Cortex of kidney (tissue), 1 donor: ENCODE results near the gene MAP3K5.

ENCODE experiments used
- DNase-seq: peaks from one replicate; lab custom pipeline; 2025; lab: John Stamatoyannopoulos, UW

MAP3K5 gene

GRCh38 chr6:136749359-136749997 is 42.8 kb downstream of the MAP3K5 start:
- no peak for DNase-seq

- DNase-seq: no peak
Measured at GRCh38 chr6:136747507-136747906, 44.8 kb downstream of the MAP3K5 start.

DNA sequence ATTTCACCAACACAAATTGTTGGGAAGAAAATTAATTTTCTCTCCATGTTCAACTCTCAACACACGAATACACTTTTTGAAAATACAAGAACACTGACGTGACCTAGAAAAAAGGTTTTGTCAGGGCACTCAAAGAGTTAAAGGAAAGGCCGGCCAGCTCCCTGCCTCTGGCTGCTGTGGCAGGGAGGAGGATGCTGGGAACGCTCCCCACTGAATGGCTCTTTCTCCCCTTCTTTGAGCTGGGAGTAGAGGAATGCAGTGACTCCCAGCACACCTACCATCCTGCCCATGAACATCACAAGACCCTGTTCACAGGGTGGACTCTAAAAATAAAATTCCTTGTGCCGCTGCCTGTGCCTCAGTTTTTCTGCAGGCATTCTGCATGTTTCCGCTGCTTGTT is 47.0 kb downstream of the MAP3K5 start:
- DNase-seq: no peak

DNA sequence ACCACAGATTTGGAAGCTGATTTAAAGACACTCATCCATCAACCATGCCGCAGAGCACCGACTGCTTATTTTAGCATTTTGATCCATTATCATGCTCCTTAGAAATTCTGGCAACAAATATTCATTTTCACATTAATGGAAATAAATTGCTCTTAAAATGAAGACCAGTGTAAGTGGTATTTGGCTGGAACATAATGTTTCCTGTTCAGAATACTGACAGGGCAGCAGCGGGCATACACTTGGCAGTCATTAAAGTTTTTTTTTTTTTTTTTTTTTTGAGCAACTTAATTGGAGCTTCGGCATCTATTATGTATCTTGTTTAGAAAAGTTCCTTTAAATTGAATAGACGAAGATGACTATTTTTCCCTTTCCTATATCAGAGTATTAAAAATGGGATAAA is 47.4 kb downstream of the MAP3K5 start:
- no peak for DNase-seq

- DNase-seq: no peak
Measured at GRCh38 chr6:136742125-136742524, 50.2 kb downstream of the MAP3K5 start.

DNA sequence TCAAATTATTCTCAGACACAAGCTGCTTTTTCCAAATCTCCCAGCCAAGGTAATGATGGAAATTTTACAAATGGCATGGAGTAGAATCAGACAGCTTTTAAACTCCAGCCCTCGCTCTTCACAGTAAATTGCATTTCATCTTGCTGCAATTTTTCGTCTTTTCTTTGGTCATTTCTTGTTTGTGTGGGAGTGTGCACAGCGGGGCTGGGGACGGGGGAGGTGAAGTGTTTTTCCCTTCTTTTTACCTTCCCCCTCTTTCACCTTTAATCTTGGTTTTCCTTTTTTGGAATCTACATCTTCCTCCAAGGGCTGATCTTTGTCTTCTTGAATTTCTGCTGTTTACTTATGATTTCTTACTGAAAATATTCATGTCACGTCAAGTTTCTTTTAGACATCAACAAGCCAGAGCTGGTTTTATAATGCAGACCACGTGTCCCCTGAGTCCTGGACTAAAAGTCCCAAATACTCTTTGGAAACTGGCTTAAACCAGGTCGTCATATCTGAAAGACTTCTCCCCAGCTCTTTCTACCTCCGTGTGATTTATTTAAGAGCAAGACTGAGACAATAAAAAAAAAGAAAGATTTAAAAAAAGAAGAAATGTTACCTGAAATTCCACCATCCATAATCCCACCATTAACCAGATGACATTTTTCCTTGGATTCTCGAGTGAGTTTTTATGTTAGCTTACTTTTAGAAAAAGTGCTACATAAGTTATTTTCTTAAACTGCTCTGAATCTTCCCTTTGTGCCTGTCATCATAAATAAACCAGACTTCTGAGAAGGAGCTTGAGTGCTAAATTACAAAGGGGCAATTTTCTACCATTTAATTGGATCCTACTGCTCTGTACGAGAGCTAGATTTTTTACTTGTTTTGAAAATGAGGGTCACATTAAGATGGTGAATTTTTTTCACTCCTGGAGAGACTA is 52.0 kb downstream of the MAP3K5 start:
- DNase-seq: no peak

DNA sequence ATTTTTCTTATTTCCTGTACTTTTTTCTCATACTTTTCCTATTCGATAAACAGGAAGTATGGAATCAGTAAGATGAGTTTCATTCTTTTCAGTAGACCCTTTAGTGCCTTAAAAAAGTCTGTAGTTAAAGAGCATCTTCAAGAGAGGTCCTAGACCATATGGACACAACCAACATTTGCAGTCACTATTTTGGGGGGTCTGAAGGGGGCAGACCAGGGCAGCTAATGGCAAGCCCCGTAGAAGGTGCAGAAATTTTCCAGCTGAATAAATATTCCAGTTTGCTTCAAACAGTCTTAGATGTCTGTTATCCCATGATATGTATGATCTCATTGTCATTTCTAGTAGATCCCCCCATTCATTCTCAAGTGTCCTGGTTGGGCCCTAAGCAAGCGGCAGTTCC is 52.8 kb downstream of the MAP3K5 start:
- no peak for DNase-seq

GRCh38 chr6:136739071-136739470 is 53.2 kb downstream of the MAP3K5 start:
- no peak for DNase-seq

GRCh38 chr6:136738692-136739057 is 53.6 kb downstream of the MAP3K5 start:
- no peak for DNase-seq

DNA sequence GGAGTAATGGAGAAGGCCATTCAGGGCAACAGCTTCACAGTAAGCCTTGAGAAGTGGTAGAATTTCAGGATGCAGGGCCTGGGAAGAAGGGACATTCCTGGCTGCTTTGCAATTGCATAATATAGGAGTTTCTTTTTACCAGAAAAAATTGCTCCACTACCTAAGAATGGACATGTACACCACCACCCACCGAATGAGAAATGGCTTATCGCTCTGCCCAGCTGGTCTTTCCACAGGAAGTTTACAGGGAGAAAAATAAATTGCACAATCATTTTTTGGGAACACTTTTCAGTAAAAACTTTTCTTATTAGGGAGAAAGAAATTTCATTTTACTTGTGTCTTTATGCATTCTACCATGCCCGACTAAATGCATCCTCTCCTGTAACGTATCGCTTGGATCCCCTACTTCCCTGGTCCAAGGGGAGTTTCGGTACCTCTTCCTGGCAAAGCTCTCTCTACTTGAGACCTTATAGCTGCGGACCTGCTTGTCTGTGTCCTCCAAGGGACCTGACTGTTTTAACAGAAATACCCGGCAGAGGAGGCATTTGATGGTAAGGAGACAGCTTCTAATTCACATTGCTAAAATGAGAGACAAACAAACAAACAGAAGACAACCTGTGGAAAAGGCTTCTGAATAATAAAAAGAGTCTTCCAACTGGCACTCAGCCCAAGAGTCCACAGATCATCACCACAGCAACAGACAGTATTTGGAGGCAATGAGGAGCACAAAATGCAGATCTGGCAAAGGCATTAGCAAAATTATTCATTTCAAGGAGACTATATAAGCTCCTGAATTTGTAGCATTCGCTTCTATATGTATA is 54.2 kb downstream of the MAP3K5 start:
- no peak for DNase-seq

- DNase-seq: no peak
Measured at GRCh38 chr6:136737374-136737844, 54.9 kb downstream of the MAP3K5 start.

DNA sequence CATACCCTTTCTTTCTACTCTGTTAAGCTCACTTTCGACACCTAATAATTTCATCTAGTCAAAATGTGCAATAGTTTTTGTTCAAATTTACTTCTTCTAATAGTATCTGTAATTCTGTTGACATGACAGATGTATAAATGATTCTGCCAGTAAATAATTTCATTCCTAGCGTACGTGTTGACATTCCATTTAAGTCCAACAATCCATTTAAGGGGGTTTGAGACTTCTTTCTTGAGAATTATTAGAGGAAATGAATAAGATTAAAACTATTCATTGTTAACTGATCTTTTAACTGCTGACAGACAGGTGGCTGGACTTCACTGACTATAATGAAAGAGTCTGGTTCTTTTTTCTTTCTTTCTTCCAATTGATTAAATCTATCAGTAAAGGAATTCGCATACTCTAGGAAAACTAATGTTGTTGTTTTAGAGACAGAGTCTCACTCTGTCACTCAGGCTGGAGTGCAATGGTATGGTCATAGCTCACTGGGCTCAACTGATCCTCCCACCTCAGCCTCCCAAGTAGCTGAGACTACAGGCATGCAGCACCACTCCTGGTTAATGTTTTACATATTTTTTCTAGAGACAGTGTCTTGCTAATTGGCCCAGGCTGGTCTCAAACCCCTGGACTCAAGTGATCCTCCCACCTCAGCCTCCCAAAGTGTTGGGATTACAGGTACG is 55.9 kb downstream of the MAP3K5 start:
- DNase-seq: no peak

GRCh38 chr6:136734977-136735376 is 57.3 kb downstream of the MAP3K5 start:
- DNase-seq: no peak

- DNase-seq: no peak
Measured at GRCh38 chr6:136732889-136733288, 59.4 kb downstream of the MAP3K5 start.

- no peak for DNase-seq
Measured at GRCh38 chr6:136729832-136730231, 62.4 kb downstream of the MAP3K5 start.

- DNase-seq: no peak
Measured at GRCh38 chr6:136728976-136729515, 63.2 kb downstream of the MAP3K5 start.

DNA sequence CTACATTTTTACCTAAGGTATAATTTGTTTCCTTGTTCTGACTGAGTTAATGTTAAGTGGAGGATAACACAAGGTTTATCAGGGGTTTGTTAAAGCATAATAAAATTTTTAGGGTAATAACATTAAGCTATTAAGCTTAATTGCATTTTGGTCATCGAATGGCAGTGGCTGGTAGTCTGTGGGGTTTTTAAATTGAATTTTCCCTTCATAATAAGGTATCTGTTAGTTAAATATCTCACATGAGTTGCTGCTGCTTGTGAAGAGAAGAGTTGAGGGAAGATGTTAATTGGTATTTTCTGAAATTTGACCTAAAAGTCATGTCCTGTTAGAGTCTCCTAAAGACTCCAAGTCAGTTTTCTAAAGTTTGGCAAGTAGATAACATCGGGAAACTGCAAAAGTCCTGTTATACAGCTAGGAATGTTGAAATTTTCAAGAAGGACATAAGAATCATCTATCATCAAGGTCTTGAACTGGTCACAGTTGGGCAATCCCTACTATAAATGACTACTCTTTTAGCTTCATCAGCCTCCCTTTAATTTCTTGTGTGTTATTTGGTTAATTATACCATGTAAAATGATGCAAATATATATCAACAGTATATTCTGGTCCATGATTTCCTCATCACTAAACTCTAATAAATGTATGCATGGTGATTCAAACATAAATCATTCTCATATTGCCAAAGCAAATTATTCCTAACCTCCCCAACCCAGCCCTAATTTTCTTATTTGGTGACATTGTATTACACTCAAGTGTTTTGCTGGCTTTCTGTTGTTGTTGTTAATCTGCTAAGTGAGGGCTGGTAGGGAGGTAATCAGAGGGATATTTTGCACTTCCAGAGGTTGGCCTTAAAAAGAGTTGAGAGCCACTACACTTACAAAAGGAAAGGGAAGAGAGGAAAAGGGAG is 64.0 kb downstream of the MAP3K5 start:
- no peak for DNase-seq

- no peak for DNase-seq
Measured at GRCh38 chr6:136726837-136727557, 65.3 kb downstream of the MAP3K5 start.

DNA sequence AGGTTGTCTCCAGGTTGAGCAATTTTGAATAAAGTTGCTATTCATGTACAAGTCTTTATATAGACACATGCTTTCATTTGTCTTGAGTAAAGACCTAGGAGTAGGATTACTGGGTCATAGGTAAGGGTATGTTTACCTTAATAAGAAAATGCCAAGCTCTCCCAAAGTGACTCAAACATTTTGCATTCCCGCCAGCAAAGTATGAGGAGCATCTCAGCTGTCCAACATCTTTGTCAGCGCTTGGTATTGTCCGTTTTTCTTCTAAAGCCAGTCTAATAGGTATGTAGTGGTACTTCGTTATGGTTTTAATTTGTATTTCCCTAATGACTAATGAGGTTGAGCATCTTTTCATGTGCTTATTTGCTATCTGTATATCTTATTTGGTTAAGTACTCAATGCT is 67.2 kb downstream of the MAP3K5 start:
- DNase-seq: no peak

GRCh38 chr6:136723780-136724179 is 68.5 kb downstream of the MAP3K5 start:
- no peak for DNase-seq
